ENCODE data around the gene OR8K5. TPM values are rescaled to one million over a fixed set of nuclear protein-coding genes. Genes with fewer than 3 reads are reported as not detected.

Gene OR8K5
- total and polyA plus RNA-seq, 2 donors (not counting 3 experiments of a cell fraction or from before 2014, with no cell fraction given): not detected

GRCh38 chr11:56122073-56122472, 38.0 kb downstream of the OR8K5 start, which contains the start of gene OR8H3:
TSS of gene OR8H3 (plus strand) at chr11:56122373. CDS start at chr11:56122373, 0 bp downstream.
- Histone ChIP-seq H4K20me1 (replicated peaks; ENCODE audit: control insufficient read depth, extremely low read depth, insufficient read depth, low read length) (no peaks in the 10 kb centered on the region), H3K27ac (ENCODE audit: insufficient read depth, low read depth, low read length) (no peak within 1 kb of the TSS), H3K9me3 (replicated peaks; ENCODE audit: control insufficient read depth, insufficient read depth, low read length) (peaks cover 2% of the 10 kb centered on the region), H3K79me2 (ENCODE audit: control insufficient read depth, insufficient read depth, low read length) (no peaks in the 10 kb centered on the region), H3K4me2 (ENCODE audit: insufficient read depth, low read length) (no peak within 1 kb of the TSS), H3K36me3 (ENCODE audit: control insufficient read depth in 2 of 2, extremely low read depth in 1 of 2, insufficient read depth in 2 of 2, low read length in 2 of 2) (no peaks in the 10 kb centered on the region), H3K4me3 (replicated peaks in 1 of 3; ENCODE audit: insufficient read depth in 1 of 3, low read depth in 1 of 3, low read length in 3 of 3) (no peak within 1 kb of the TSS), H3K27me3 (ENCODE audit: control insufficient read depth in 2 of 2, insufficient read depth in 2 of 2, low read length in 2 of 2) (no peaks in the 10 kb centered on the region), H2AFZ (ENCODE audit: low read depth, low read length) (no peak within 1 kb of the TSS), H3K9me1 (replicated peaks; ENCODE audit: control insufficient read depth, extremely low read depth, insufficient read depth, low read length) (no peaks in the 10 kb centered on the region), H3K4me1 (ENCODE audit: control insufficient read depth, extremely low read depth, insufficient read depth, low read length) (no peaks in the 10 kb centered on the region), H3K9ac (replicated peaks; ENCODE audit: extremely low read depth, insufficient read depth, low read length) (no peak within 1 kb of the TSS)
- intact Hi-C loops (cut with micrococcal nuclease) (no loop called here), dilution Hi-C loops (cut with MboI; ENCODE audit: extremely low pct_ligation_motif_present, low sequenced_read_pairs) (no loop called here)
- TF ChIP-seq GATA2 (IDR thresholded peaks at IDR 0.05; ENCODE audit: insufficient read depth, insufficient read length, low read depth, low read length): no peak
- no peak for TF ChIP-seq MAX (IDR thresholded peaks at IDR 0.05; ENCODE audit: insufficient read depth, insufficient read length)
- TF ChIP-seq POLR2A (IDR thresholded peaks at IDR 0.05; ENCODE audit: low read depth, low read length): no peak
- no peak for TF ChIP-seq FOS (IDR thresholded peaks at IDR 0.05; ENCODE audit: borderline replicate concordance, insufficient read depth, low read length)
- TF ChIP-seq, protein P1, sequence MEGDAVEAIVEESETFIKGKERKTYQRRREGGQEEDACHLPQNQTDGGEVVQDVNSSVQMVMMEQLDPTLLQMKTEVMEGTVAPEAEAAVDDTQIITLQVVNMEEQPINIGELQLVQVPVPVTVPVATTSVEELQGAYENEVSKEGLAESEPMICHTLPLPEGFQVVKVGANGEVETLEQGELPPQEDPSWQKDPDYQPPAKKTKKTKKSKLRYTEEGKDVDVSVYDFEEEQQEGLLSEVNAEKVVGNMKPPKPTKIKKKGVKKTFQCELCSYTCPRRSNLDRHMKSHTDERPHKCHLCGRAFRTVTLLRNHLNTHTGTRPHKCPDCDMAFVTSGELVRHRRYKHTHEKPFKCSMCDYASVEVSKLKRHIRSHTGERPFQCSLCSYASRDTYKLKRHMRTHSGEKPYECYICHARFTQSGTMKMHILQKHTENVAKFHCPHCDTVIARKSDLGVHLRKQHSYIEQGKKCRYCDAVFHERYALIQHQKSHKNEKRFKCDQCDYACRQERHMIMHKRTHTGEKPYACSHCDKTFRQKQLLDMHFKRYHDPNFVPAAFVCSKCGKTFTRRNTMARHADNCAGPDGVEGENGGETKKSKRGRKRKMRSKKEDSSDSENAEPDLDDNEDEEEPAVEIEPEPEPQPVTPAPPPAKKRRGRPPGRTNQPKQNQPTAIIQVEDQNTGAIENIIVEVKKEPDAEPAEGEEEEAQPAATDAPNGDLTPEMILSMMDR (IDR thresholded peaks at IDR 0.05; ENCODE audit: extremely low read depth in 1 of 2, insufficient read depth in 1 of 2, low read depth in 1 of 2, low read length in 2 of 2): no peak
- TF ChIP-seq POLR2AphosphoS5 (IDR thresholded peaks at IDR 0.05; ENCODE audit: insufficient read depth, low read depth, low read length): no peak
- TF ChIP-seq JUN (IDR thresholded peaks at IDR 0.05; ENCODE audit: borderline replicate concordance, insufficient read depth, insufficient read length, low read depth): no peak
- no peak for TF ChIP-seq EZH2 (IDR thresholded peaks at IDR 0.05; ENCODE audit: borderline replicate concordance, low read depth, low read length, severe bottlenecking)
- no peak for TF ChIP-seq MYC (IDR thresholded peaks at IDR 0.05; ENCODE audit: low read depth, low read length)
- no TSS peak for BruUV-seq (replicated peaks)
- DNase-seq (ENCODE audit: low read depth, low spot score) (no peak), FAIRE-seq (no peak)
- CTCF ChIA-PET: no interaction called here
- POLR2A ChIA-PET: no interaction called here

Other genes starting within 250 kb of the OR8K5 start
- not detected in 2 replicates for gene OR5W2, start 245.7 kb downstream of the OR8K5 start, total RNA-seq
- not detected in 2 replicates for gene OR5W2, start 245.7 kb downstream of the OR8K5 start, polyA plus RNA-seq
- gene OR5I1, start 223.9 kb downstream of the OR8K5 start, total RNA-seq: not detected in 2 replicates
- gene OR5I1, start 223.9 kb downstream of the OR8K5 start, polyA plus RNA-seq: not detected in 2 replicates
- not detected in 2 replicates for gene OR10AG1, start 190.4 kb downstream of the OR8K5 start, total RNA-seq
- not detected in 2 replicates for gene OR10AG1, start 190.4 kb downstream of the OR8K5 start, polyA plus RNA-seq
- gene OR5F1, start 165.7 kb downstream of the OR8K5 start, total RNA-seq: not detected in 2 replicates
- gene OR5F1, start 165.7 kb downstream of the OR8K5 start, polyA plus RNA-seq: not detected in 2 replicates
- gene OR5AS1, start 132.7 kb downstream of the OR8K5 start, total RNA-seq: not detected in 2 replicates
- not detected in 2 replicates for gene OR5AS1, start 132.7 kb downstream of the OR8K5 start, polyA plus RNA-seq
- gene OR8I2, start 67.0 kb downstream of the OR8K5 start, total RNA-seq: not detected in 2 replicates
- not detected in 2 replicates for gene OR8I2, start 67.0 kb downstream of the OR8K5 start, polyA plus RNA-seq
- not detected in 2 replicates for gene OR8H2, start 56.6 kb downstream of the OR8K5 start, total RNA-seq
- not detected in 2 replicates for gene OR8H2, start 56.6 kb downstream of the OR8K5 start, polyA plus RNA-seq
- not detected in 2 replicates for gene OR8H3, start 37.9 kb downstream of the OR8K5 start, total RNA-seq
- not detected in 2 replicates for gene OR8H3, start 37.9 kb downstream of the OR8K5 start, polyA plus RNA-seq
- not detected in 2 replicates for gene OR8J3, start 20.1 kb downstream of the OR8K5 start, total RNA-seq
- gene OR8J3, start 20.1 kb downstream of the OR8K5 start, polyA plus RNA-seq: not detected in 2 replicates
- gene OR5J2, start 16.3 kb upstream of the OR8K5 start, total RNA-seq: not detected in 2 replicates
- not detected in 2 replicates for gene OR5J2, start 16.3 kb upstream of the OR8K5 start, polyA plus RNA-seq
- gene OR5T2, start 73.9 kb upstream of the OR8K5 start, total RNA-seq: not detected in 2 replicates
- not detected in 2 replicates for gene OR5T2, start 73.9 kb upstream of the OR8K5 start, polyA plus RNA-seq
- gene OR5T3, start 91.9 kb upstream of the OR8K5 start, total RNA-seq: not detected in 2 replicates
- not detected in 2 replicates for gene OR5T3, start 91.9 kb upstream of the OR8K5 start, polyA plus RNA-seq
- not detected in 2 replicates for gene OR5T1, start 113.8 kb upstream of the OR8K5 start, total RNA-seq
- gene OR5T1, start 113.8 kb upstream of the OR8K5 start, polyA plus RNA-seq: not detected in 2 replicates
- not detected in 2 replicates for gene OR8H1, start 131.9 kb upstream of the OR8K5 start, total RNA-seq
- not detected in 2 replicates for gene OR8H1, start 131.9 kb upstream of the OR8K5 start, polyA plus RNA-seq
- not detected in 2 replicates for gene OR8K3, start 154.8 kb upstream of the OR8K5 start, total RNA-seq
- not detected in 2 replicates for gene OR8K3, start 154.8 kb upstream of the OR8K5 start, polyA plus RNA-seq
- not detected in 2 replicates for gene OR8K1, start 185.7 kb upstream of the OR8K5 start, total RNA-seq
- gene OR8K1, start 185.7 kb upstream of the OR8K5 start, polyA plus RNA-seq: not detected in 2 replicates
- gene OR8J1, start 194.0 kb upstream of the OR8K5 start, total RNA-seq: not detected in 2 replicates
- gene OR8J1, start 194.0 kb upstream of the OR8K5 start, polyA plus RNA-seq: not detected in 2 replicates
- not detected in 2 replicates for gene OR8U1, start 215.3 kb upstream of the OR8K5 start, total RNA-seq
- gene OR8U1, start 215.3 kb upstream of the OR8K5 start, polyA plus RNA-seq: not detected in 2 replicates

Data from endothelial cell of umbilical vein (primary cell).